MCF 10A (cell line): ENCODE data around the gene EIF2S2. TPM values are rescaled to one million over a fixed set of nuclear protein-coding genes. Genes with fewer than 3 reads are reported as not detected.

Source experiments
- BruUV-seq: library from RNA; stranded (reverse); fragments of 400-500 nt; replicated peaks from 2 replicates; lab custom pipeline; 2021; lab: Mats Ljungman, UMichigan
- CTCF ChIA-PET: fragments of 300-600 bp; sonication (Branson Sonifier 250); formaldehyde crosslinking; extraction: SDS; loops from one replicate; lab custom pipeline; 2021; ENCODE audit warnings: antibody characterized with exemption, inconsistent platforms; lab: Yijun Ruan, JAX
- POLR2A ChIA-PET: fragments of 300-600, 350-650 bp; sonication (Branson Sonifier 250); formaldehyde crosslinking; extraction: SDS; loops from one replicate; lab custom pipeline; 2020; ENCODE audit warnings: antibody characterized with exemption, inconsistent platforms; lab: Yijun Ruan, JAX
- DNase-seq: peaks from one replicate; pipeline ENCODE4 v3.0.0-alpha.2; 2018; ENCODE audit not compliant: unreplicated experiment
- H3K27ac Mint-ChIP-seq: one replicate; pipeline ENCODE4 v1.8.0; 2022; ENCODE audit warnings: mild to moderate bottlenecking, low read depth, mixed read lengths; ENCODE audit not compliant: unreplicated experiment
- H3K27me3 Mint-ChIP-seq: one replicate; pipeline ENCODE4 v1.8.0; 2022; ENCODE audit warnings: mixed read lengths; ENCODE audit not compliant: insufficient read depth, unreplicated experiment
- H3K36me3 Mint-ChIP-seq: one replicate; pipeline ENCODE4 v1.8.0; 2022; ENCODE audit warnings: mild to moderate bottlenecking, moderate library complexity, mixed read lengths; ENCODE audit not compliant: insufficient read depth, unreplicated experiment
- H3K4me1 Mint-ChIP-seq: one replicate; pipeline ENCODE4 v1.8.0; 2022; ENCODE audit warnings: mixed read lengths; ENCODE audit not compliant: insufficient read depth, unreplicated experiment
- H3K4me3 Mint-ChIP-seq: one replicate; pipeline ENCODE4 v1.8.0; 2022; ENCODE audit warnings: mild to moderate bottlenecking, moderate library complexity, mixed read lengths; ENCODE audit not compliant: unreplicated experiment
- H3K9me3 Mint-ChIP-seq: one replicate; pipeline ENCODE4 v1.8.0; 2022; ENCODE audit warnings: mixed read lengths; ENCODE audit not compliant: unreplicated experiment
- intact Hi-C: fragments of 100-400 bp; cut with micrococcal nuclease; formaldehyde crosslinking; loops from 2 replicates; pipeline ENCODE4 v1.14.1; 2022
- total RNA-seq: library from RNA; stranded (reverse); gene quantifications from 2 replicates; pipeline ENCODE4 v1.2.3, GENCODE V29; 2022
- TF ChIP-seq, protein P1 (sequence below): fragments of 200-600 bp; IDR thresholded peaks from one replicate; pipeline ENCODE4 v1.8.0; 2022; ENCODE audit warnings: antibody characterized with exemption, mild to moderate bottlenecking; ENCODE audit not compliant: unreplicated experiment

EIF2S2 gene
- total RNA-seq, 1 experiment from 2014 or later, result 191 TPM

DNA sequence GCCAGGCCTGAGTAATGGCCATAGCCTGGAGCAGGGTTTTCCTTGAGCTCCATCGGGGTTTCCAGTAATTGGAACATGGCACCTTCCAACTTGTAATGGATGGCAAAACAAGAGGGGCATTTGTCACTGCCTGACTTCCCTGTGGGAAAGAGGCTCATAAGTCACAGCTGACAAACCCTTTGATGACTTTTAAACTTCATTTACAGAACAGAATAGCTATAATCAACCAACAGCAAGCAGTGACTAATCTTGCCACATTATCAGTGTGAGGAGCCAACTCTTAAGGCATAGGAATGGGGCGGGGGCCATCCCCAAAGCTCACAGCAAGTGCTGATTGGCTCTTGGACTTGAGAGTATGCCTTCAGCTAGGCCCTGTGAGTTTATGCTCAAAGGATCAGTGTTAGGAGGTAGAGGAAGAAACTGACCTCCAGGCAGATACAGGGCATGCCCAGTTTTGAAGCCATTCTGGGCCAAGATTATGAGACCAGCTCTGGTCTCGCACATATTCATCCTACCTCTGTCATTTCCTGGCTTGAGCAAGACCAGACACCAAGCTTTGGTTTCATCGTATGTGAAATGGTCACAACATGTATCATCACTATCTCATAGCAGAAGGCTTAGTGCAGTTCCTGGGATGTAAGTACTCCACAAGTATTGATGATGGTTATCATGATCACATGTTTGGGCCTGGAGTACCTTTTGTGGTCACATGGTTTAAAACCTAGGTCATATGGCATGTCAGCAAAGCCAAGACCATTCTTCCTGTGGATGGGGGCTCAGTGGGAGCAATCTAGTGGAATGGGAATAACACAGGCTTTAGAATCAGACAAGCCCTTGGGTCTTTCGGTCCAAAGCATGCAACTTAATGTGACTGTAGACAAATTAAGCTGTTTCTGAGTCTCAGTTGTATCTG lies 49.2 kb downstream of the EIF2S2 start:
- peak overlapping the region; percentile 44 for H3K27ac Mint-ChIP-seq
- H3K4me3 Mint-ChIP-seq, result no peak overlapping the region
- BruUV-seq, result no TSS peak
- H3K9me3 Mint-ChIP-seq, result no peaks in the 10 kb centered on the region
- CTCF ChIA-PET, result interaction anchor here (0.6 to 2.6 kb wide), 12 partner anchors 9 to 1105 kb away, joined by 3 to 9 read pairs (median 3); no protein-coding TSS in a partner anchor
- DNase-seq, result peak; percentile 17
- peaks cover 19% of the 10 kb centered on the region for H3K36me3 Mint-ChIP-seq
- peaks cover 24% of the 10 kb centered on the region for H3K4me1 Mint-ChIP-seq
- H3K27me3 Mint-ChIP-seq, result no peaks in the 10 kb centered on the region
- TF ChIP-seq, protein P1, sequence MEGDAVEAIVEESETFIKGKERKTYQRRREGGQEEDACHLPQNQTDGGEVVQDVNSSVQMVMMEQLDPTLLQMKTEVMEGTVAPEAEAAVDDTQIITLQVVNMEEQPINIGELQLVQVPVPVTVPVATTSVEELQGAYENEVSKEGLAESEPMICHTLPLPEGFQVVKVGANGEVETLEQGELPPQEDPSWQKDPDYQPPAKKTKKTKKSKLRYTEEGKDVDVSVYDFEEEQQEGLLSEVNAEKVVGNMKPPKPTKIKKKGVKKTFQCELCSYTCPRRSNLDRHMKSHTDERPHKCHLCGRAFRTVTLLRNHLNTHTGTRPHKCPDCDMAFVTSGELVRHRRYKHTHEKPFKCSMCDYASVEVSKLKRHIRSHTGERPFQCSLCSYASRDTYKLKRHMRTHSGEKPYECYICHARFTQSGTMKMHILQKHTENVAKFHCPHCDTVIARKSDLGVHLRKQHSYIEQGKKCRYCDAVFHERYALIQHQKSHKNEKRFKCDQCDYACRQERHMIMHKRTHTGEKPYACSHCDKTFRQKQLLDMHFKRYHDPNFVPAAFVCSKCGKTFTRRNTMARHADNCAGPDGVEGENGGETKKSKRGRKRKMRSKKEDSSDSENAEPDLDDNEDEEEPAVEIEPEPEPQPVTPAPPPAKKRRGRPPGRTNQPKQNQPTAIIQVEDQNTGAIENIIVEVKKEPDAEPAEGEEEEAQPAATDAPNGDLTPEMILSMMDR, result no peak
- POLR2A ChIA-PET, result interaction anchor here (0.7 to 1.9 kb wide), 7 partner anchors 14 to 251 kb away, joined by 3 to 5 read pairs (median 4); partner anchors contain the start of genes CHMP4B and EIF2S2
- intact Hi-C loops, result loop anchor here (10.0 kb wide), 1 partner anchor 68 kb away; the partner anchor contains the start of gene RALY

DNA sequence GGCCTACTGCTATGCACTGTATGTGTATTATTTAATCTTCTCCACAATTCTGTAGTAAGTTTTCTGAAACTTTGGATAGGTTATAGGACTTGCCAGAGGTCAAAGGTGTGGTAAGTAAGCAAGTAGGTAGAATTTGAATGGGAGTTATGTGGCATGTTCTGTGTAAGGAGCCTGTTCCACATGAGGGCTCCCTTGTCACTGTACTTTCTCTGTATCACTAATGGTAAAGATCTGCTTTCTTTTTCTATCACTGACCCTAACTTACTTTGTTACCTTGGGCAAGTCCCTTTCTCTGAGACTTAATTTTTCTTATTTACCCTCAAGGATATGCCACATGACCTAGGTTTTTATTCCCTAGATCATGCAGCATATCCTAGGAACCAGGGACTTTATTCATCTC lies 50.3 kb downstream of the EIF2S2 start:
- Mint-ChIP-seq H3K4me3 (no peak overlapping the region), H3K4me1 (peaks cover 24% of the 10 kb centered on the region), H3K9me3 (no peaks in the 10 kb centered on the region), H3K27ac (no peak overlapping the region), H3K27me3 (no peaks in the 10 kb centered on the region), H3K36me3 (peaks cover 19% of the 10 kb centered on the region)
- ChIA-PET POLR2A (interaction anchor here (0.7 to 1.9 kb wide), 3 partner anchors 13 to 50 kb away, joined by 3 to 5 read pairs (median 3); partner anchors contain the start of gene EIF2S2), CTCF (no interaction called here)
- DNase-seq, result no peak
- intact Hi-C loops, result loop anchor here (10.0 kb wide), 1 partner anchor 67 kb away; the partner anchor contains the start of gene RALY
- TF ChIP-seq, protein P1, result no peak
- BruUV-seq, result no TSS peak

DNA sequence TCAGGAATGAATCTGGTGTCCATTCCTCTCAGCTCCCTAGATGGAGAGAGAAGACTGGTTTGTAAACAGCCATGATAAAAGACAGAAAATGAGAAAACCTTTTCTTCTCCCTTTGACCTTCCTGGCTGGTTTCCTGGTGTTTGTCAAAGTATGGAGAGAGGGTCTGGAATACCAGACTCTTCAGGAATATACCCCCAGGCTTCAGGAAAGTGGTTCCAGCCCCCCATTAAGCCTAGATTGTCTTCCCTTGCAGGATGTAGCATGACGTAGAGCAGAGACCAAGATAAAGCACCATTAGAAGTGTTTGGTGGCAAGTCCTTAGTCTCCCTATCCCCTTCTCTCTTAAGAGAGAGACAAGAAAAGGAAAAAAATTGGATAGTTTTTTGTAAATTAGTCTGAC lies 51.1 kb downstream of the EIF2S2 start:
- H3K9me3 Mint-ChIP-seq, result no peaks in the 10 kb centered on the region
- TF ChIP-seq, protein P1, result no peak
- POLR2A ChIA-PET, result interaction anchor here (0.7 to 1.9 kb wide), 3 partner anchors 13 to 51 kb away, joined by 3 to 5 read pairs (median 4); partner anchors contain the start of gene EIF2S2
- peaks cover 23% of the 10 kb centered on the region for H3K4me1 Mint-ChIP-seq
- H3K36me3 Mint-ChIP-seq, result peaks cover 19% of the 10 kb centered on the region
- H3K4me3 Mint-ChIP-seq, result no peak overlapping the region
- H3K27me3 Mint-ChIP-seq, result no peaks in the 10 kb centered on the region
- intact Hi-C loops, result loop anchor here (10.0 kb wide), 1 partner anchor 66 kb away; the partner anchor contains the start of gene RALY
- no peak overlapping the region for H3K27ac Mint-ChIP-seq
- CTCF ChIA-PET, result interaction anchor here (0.9 to 1.9 kb wide), 2 partner anchors 8 to 17 kb away, joined by 3 to 11 read pairs; no protein-coding TSS in a partner anchor
- DNase-seq, result no peak
- BruUV-seq, result no TSS peak

DNA sequence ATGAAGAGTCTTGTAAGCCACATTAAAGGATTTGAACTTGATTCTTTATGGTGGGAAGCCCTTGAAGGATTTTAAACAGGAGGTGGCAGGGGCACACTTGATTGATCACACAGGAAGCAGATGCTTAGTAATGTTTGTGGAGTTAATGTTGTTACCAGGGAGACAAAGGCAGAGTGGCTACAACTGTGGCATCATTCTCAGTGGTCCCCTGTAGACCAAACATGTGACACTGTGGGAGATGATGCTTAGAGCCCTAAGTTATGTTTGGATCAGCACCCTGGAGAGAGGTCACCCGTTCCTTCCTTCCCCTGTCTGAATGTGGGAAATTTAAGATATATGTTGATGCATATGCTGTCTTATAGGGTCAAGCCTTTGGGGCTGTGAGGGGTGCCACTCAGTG lies 53.2 kb downstream of the EIF2S2 start:
- TF ChIP-seq, protein P1, result no peak
- no peaks in the 10 kb centered on the region for H3K27me3 Mint-ChIP-seq
- H3K4me3 Mint-ChIP-seq, result no peak overlapping the region
- no peak for DNase-seq
- intact Hi-C loops, result no loop called here
- no peaks in the 10 kb centered on the region for H3K9me3 Mint-ChIP-seq
- no TSS peak for BruUV-seq
- peaks cover 6% of the 10 kb centered on the region for H3K36me3 Mint-ChIP-seq
- ChIA-PET CTCF (interaction anchor here (0.7 kb wide), 1 partner anchor 176 kb away, joined by 4 read pairs; no protein-coding TSS in a partner anchor), POLR2A (no interaction called here)
- H3K27ac Mint-ChIP-seq, result no peak overlapping the region
- peaks cover 10% of the 10 kb centered on the region for H3K4me1 Mint-ChIP-seq
